Measurements from ENCODE around the gene PPP6R3.

DNA sequence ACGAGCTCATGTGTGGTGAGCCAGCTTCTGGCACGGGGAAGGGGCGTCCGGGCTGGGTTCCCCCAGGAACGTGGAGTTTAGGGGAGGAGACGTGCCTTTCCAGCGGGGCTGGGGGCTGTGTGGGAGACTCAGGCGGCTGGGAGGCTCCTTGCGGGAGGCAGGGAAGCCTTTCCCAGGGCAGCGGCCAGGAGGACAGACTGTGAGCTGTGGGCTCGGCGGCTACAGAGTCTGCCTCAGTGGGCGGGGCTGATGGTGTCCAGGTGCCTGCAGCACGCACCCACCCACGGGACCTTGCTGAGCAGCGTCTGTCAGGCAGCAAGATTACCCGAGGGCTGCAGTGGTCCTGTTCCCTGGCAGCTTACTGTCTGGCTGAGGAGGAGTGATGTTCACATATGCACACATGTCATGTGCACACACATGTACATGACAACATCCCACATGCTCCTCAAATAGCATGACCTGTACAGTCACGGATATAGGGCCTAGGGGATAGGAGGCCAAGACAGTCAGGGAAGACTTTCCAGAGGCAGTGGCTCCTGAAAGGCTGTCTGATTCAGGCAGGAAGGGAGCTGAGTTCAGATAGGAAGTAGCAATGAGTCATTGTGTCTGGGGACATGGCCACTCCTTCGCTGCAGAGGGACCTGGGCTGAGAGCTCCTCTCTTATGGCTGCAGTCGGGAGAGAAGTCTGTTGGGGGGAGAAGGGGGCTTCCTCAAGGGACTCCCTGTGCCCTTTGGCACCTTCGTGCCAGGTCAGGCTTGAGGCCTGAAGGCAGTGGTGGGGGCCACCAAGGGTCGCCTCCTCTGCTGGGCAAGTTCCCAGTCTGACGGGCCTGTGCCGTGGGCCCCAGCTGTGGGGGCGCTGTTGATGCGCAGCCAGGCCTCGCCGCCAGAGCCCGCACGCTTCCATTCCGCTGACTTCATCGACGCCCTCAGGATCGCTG, 23.3 kb upstream of the PPP6R3 start:
- TF ChIP-seq, protein P1, sequence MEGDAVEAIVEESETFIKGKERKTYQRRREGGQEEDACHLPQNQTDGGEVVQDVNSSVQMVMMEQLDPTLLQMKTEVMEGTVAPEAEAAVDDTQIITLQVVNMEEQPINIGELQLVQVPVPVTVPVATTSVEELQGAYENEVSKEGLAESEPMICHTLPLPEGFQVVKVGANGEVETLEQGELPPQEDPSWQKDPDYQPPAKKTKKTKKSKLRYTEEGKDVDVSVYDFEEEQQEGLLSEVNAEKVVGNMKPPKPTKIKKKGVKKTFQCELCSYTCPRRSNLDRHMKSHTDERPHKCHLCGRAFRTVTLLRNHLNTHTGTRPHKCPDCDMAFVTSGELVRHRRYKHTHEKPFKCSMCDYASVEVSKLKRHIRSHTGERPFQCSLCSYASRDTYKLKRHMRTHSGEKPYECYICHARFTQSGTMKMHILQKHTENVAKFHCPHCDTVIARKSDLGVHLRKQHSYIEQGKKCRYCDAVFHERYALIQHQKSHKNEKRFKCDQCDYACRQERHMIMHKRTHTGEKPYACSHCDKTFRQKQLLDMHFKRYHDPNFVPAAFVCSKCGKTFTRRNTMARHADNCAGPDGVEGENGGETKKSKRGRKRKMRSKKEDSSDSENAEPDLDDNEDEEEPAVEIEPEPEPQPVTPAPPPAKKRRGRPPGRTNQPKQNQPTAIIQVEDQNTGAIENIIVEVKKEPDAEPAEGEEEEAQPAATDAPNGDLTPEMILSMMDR (conservative IDR thresholded peaks at IDR 0.05 in 1 of 2, IDR thresholded peaks at IDR 0.05 in 1 of 2; ENCODE audit: extremely low read depth in 1 of 2, insufficient read depth in 1 of 2, low read depth in 1 of 2, low read length in 2 of 2), result peak in 1 of 2 donors; percentile 15
- no peak for TF ChIP-seq EZH2 (IDR thresholded peaks at IDR 0.05; ENCODE audit: borderline replicate concordance, low read length)
